ES-I3 (cell line): ENCODE data around the gene DIO3.
"Not testable (repeated sequence)": the region's sequence is repeated elsewhere in the genome, so short reads cannot be mapped to it uniquely, and the experiment has no call there.

Experiments used
- H3K36me3 ChIP-seq: 2 replicates; pipeline ENCODE4 v1.6.1; 2013; ENCODE audit warnings: mild to moderate bottlenecking, low read length, control low read depth, moderate library complexity; ENCODE audit not compliant: insufficient read depth
- H3K4me1 ChIP-seq: 2 replicates; pipeline ENCODE4 v1.6.1; 2013; ENCODE audit warnings: mild to moderate bottlenecking, control low read depth, low read length; ENCODE audit not compliant: insufficient read depth
- H3K9ac ChIP-seq: 2 replicates; pipeline ENCODE4 v1.6.1; 2013; ENCODE audit warnings: low read depth, mild to moderate bottlenecking, low read length, moderate library complexity
- H3K9me3 ChIP-seq: 2 replicates; pipeline ENCODE4 v1.6.1; 2013; ENCODE audit warnings: mild to moderate bottlenecking, low read length, moderate library complexity; ENCODE audit not compliant: control insufficient read depth, insufficient read depth

Gene DIO3

GRCh38 chr14:101549154-101549553 is 12.1 kb upstream of the DIO3 start:
- H3K9ac ChIP-seq: no peak overlapping the region
- H3K9me3 ChIP-seq: no peaks in the 10 kb centered on the region
- no peaks in the 10 kb centered on the region for H3K4me1 ChIP-seq
- H3K36me3 ChIP-seq: no peaks in the 10 kb centered on the region

GRCh38 chr14:101550202-101550912 is 10.9 kb upstream of the DIO3 start:
- not testable (repeated sequence) for H3K9ac ChIP-seq, H3K4me1 ChIP-seq, H3K9me3 ChIP-seq, H3K36me3 ChIP-seq

GRCh38 chr14:101551729-101552595 is 9.3 kb upstream of the DIO3 start:
- no peaks in the 10 kb centered on the region for H3K4me1 ChIP-seq
- H3K9ac ChIP-seq: no peak overlapping the region
- no peaks in the 10 kb centered on the region for H3K36me3 ChIP-seq
- no peaks in the 10 kb centered on the region for H3K9me3 ChIP-seq

- Histone ChIP-seq H3K36me3 (no peaks in the 10 kb centered on the region), H3K9me3 (no peaks in the 10 kb centered on the region), H3K9ac (no peak overlapping the region), H3K4me1 (no peaks in the 10 kb centered on the region)
These were observed 8.5 kb upstream of the DIO3 start for GRCh38 chr14:101552786-101553231.

- H3K9me3 ChIP-seq: no peaks in the 10 kb centered on the region
- no peaks in the 10 kb centered on the region for H3K4me1 ChIP-seq
- no peaks in the 10 kb centered on the region for H3K36me3 ChIP-seq
- H3K9ac ChIP-seq: no peak overlapping the region
These were observed 7.9 kb upstream of the DIO3 start for GRCh38 chr14:101553393-101553792.

GRCh38 chr14:101553931-101554330 is 7.4 kb upstream of the DIO3 start:
- Histone ChIP-seq H3K9me3 (no peaks in the 10 kb centered on the region), H3K36me3 (no peaks in the 10 kb centered on the region), H3K9ac (no peak overlapping the region), H3K4me1 (no peaks in the 10 kb centered on the region)

- H3K9ac ChIP-seq: no peak overlapping the region
- H3K36me3 ChIP-seq: no peaks in the 10 kb centered on the region
- H3K4me1 ChIP-seq: no peaks in the 10 kb centered on the region; the same call in 1 of the 2 replicates
- H3K9me3 ChIP-seq: no peaks in the 10 kb centered on the region
These were observed 6.2 kb upstream of the DIO3 start for GRCh38 chr14:101554991-101555668.

- not testable (repeated sequence) for H3K36me3 ChIP-seq, H3K9ac ChIP-seq, H3K9me3 ChIP-seq, H3K4me1 ChIP-seq
These were observed 5.6 kb upstream of the DIO3 start for GRCh38 chr14:101555669-101556043.

GRCh38 chr14:101556131-101556530 is 5.2 kb upstream of the DIO3 start:
- Histone ChIP-seq H3K4me1 (no peaks in the 10 kb centered on the region; the same call in 1 of the 2 replicates), H3K36me3 (no peaks in the 10 kb centered on the region), H3K9me3 (no peaks in the 10 kb centered on the region)

GRCh38 chr14:101556566-101557320 is 4.6 kb upstream of the DIO3 start:
- Histone ChIP-seq H3K36me3 (no peaks in the 10 kb centered on the region), H3K9me3 (peaks cover 6% of the 10 kb centered on the region; the same call in 1 of the 2 replicates), H3K4me1 (no peaks in the 10 kb centered on the region; the same call in 1 of the 2 replicates), H3K9ac (no peak overlapping the region)

More at GRCh38 chr14:101556131-101556530, 5.2 kb upstream of the DIO3 start:
- no peak overlapping the region for H3K9ac ChIP-seq

- H3K9ac ChIP-seq: no peak overlapping the region
- no peaks in the 10 kb centered on the region; the same call in 1 of the 2 replicates for H3K4me1 ChIP-seq
- H3K36me3 ChIP-seq: no peaks in the 10 kb centered on the region
- H3K9me3 ChIP-seq: peaks cover 11% of the 10 kb centered on the region; the same call in 1 of the 2 replicates
These were observed 4.0 kb upstream of the DIO3 start for GRCh38 chr14:101557321-101557695.

- H3K9me3 ChIP-seq: peaks cover 11% of the 10 kb centered on the region; the same call in 1 of the 2 replicates
- no peak overlapping the region for H3K9ac ChIP-seq
- no peaks in the 10 kb centered on the region; the same call in 1 of the 2 replicates for H3K4me1 ChIP-seq
- no peaks in the 10 kb centered on the region for H3K36me3 ChIP-seq
These were observed 3.2 kb upstream of the DIO3 start for GRCh38 chr14:101557811-101558738.

- H3K4me1 ChIP-seq: no peaks in the 10 kb centered on the region; the same call in 1 of the 2 replicates
- no peak overlapping the region for H3K9ac ChIP-seq
- H3K36me3 ChIP-seq: no peaks in the 10 kb centered on the region
- peaks cover 11% of the 10 kb centered on the region; the same call in 1 of the 2 replicates for H3K9me3 ChIP-seq
These were observed 2.5 kb upstream of the DIO3 start for GRCh38 chr14:101558739-101559240.
